ENCODE results near the gene GTF3C4. TPM values are rescaled to one million over a fixed set of nuclear protein-coding genes. Genes with fewer than 3 reads are reported as not detected.

The GTF3C4 gene
- polyA plus RNA-seq, 1 of the 3 experiments (the other 2 are of a cell fraction) = 2.8 TPM

GRCh38 chr9:132632413-132633129, 37.7 kb upstream of the GTF3C4 start:
- Histone ChIP-seq H3F3A (replicated peaks; ENCODE audit: insufficient read depth) (peaks cover 6% of the 10 kb centered on the region), H3K4me3 (ENCODE audit: low read depth in 2 of 2, low read length in 1 of 2) (no peak overlapping the region), H3K9ac (no peak overlapping the region), H4K20me1 (ENCODE audit: insufficient read depth) (peaks cover 3% of the 10 kb centered on the region; the same call in 1 of the 2 replicates), H3K9me3 (no peaks in the 10 kb centered on the region), H3K27me3 (ENCODE audit: insufficient read depth) (no peaks in the 10 kb centered on the region), H3K27ac (ENCODE audit: low read depth in 2 of 2, low read length in 1 of 2) (no peak overlapping the region), H3K79me2 (ENCODE audit: insufficient read depth) (no peaks in the 10 kb centered on the region), H3K9me2 (no peaks in the 10 kb centered on the region), H3K4me1 (ENCODE audit: control insufficient read depth in 1 of 2, insufficient read depth in 2 of 2, low read depth in 1 of 2, low read length in 1 of 2) (no peaks in the 10 kb centered on the region), H2AFZ (ENCODE audit: low read depth) (no peak overlapping the region), H3K36me3 (replicated peaks in 1 of 2; ENCODE audit: control insufficient read depth in 1 of 2, insufficient read depth in 2 of 2, low read length in 1 of 2) (peaks cover 44 to 72% of the 10 kb centered on the region in 2 experiments), H3K4me2 (no peak overlapping the region)
- TF ChIP-seq CHD2 (IDR thresholded peaks at IDR 0.05; ENCODE audit: low read length, partially characterized antibody) (no peak), RCOR1 (IDR thresholded peaks at IDR 0.05; ENCODE audit: low read length) (no peak), RAD21 (IDR thresholded peaks at IDR 0.05; ENCODE audit: low read length) (no peak), GABPA (IDR thresholded peaks at IDR 0.05; ENCODE audit: low read depth) (no peak), TAF1 (IDR thresholded peaks at IDR 0.05; ENCODE audit: borderline replicate concordance, low read depth, low read length) (no peak), NRF1 (IDR thresholded peaks at IDR 0.05; ENCODE audit: low read depth, low read length) (no peak), CTCF (IDR thresholded peaks at IDR 0.05) (no peak), POLR2AphosphoS5 (IDR thresholded peaks at IDR 0.05; ENCODE audit: low read depth, low read length) (no peak), FOSL2 (IDR thresholded peaks at IDR 0.05; ENCODE audit: borderline replicate concordance, low read depth) (no peak), FOXJ3 (CRISPR knock-in tag; IDR thresholded peaks at IDR 0.05) (no peak), NFIC (IDR thresholded peaks at IDR 0.05; ENCODE audit: borderline replicate concordance) (no peak), USF2 (IDR thresholded peaks at IDR 0.05; ENCODE audit: borderline replicate concordance, low read depth, low read length) (no peak), YY1 (IDR thresholded peaks at IDR 0.05; ENCODE audit: low read depth) (no peak), SMC3 (IDR thresholded peaks at IDR 0.05; ENCODE audit: low read depth, low read length) (no peak), REST (IDR thresholded peaks at IDR 0.05; ENCODE audit: low read depth, low read length) (no peak)
- POLR2A ChIA-PET = no interaction called here
- WGBS (ENCODE audit: low lambda C conversion rate) = 99% methylated on average over 7 of the region's 7 CpGs
- DNase-seq = no peak
- CTCF ChIA-PET = interaction anchor here (1.1 to 1.6 kb wide), 2 partner anchors 12 to 167 kb away, joined by 4 read pairs; no protein-coding TSS in a partner anchor
